NCI-H1417 (cell line): ENCODE data around the gene GOLGA8B.
"Not testable (repeated sequence)": the region's sequence is repeated elsewhere in the genome, so short reads cannot be mapped to it uniquely, and the experiment has no call there.

ENCODE experiments used
- DNase-seq, 3 experiments: peaks; one replicate each; lab custom pipeline; 2025; lab: John Stamatoyannopoulos, UW

GOLGA8B gene

GRCh38 chr15:34564711-34565110 lies 18.7 kb downstream of the GOLGA8B start:
- DNase-seq: not testable (repeated sequence)

GRCh38 chr15:34560814-34561213 lies 22.6 kb downstream of the GOLGA8B start:
- not testable (repeated sequence) for DNase-seq

- DNase-seq: not testable (repeated sequence)
Observed at GRCh38 chr15:34559764-34560163, 23.7 kb downstream of the GOLGA8B start.

- DNase-seq: not testable (repeated sequence)
Observed at GRCh38 chr15:34555162-34555561, 28.3 kb downstream of the GOLGA8B start.

GRCh38 chr15:34554716-34555115 lies 28.7 kb downstream of the GOLGA8B start:
- not testable (repeated sequence) for DNase-seq

- DNase-seq: not testable (repeated sequence)
Observed at GRCh38 chr15:34554126-34554525, 29.3 kb downstream of the GOLGA8B start.

- not testable (repeated sequence) for DNase-seq
Observed at GRCh38 chr15:34550129-34550528, 33.3 kb downstream of the GOLGA8B start.

- not testable (repeated sequence) for DNase-seq
Observed at GRCh38 chr15:34549381-34549809, 34.1 kb downstream of the GOLGA8B start.

- DNase-seq: not testable (repeated sequence)
Observed at GRCh38 chr15:34543860-34544649, 39.4 kb downstream of the GOLGA8B start.

GRCh38 chr15:34535857-34536256 lies 47.6 kb downstream of the GOLGA8B start:
- not testable (repeated sequence) for DNase-seq
